ENCODE results near the gene MRPL40.

Gene MRPL40

DNA sequence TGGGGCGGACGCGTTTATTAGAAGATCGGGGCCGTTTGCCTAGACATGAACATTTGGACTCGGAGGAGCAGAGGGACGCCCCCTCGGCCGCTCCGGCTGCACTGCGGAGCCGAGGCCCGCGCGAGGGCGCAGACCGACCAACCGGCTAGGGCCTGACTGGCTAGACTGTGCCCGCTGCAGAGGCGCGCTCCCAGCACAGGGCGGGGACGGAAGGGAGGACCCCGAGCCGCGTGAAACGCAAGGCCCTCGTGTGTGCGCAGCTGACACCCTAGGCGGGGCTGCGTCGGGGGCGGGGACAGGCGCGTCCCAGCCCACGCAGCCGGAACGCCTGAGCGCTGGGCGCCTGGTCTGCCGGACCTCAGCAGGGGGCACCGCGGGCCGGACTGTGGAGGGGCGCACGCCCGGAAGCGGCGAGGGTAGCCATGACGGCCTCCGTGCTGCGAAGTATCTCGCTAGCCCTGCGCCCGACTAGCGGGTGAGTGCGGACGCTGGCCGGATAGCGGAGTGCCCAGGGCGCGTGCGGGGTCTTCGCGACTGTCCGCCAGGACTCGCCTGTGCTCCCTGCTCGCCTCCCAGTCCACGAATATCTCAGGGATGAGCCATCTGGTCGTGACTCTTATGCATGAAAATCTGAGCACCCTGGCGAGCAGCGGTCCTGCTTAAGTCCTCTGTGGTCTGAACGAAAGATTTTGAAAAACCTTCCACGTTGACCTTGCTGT, at the start of gene MRPL40:
Gene MRPL40 (plus strand): TSS at position 413 of the 719 bp plus-strand sequence. CDS start 10 bp downstream, at position 423.
- peak; percentile 93 for DNase-seq

DNA sequence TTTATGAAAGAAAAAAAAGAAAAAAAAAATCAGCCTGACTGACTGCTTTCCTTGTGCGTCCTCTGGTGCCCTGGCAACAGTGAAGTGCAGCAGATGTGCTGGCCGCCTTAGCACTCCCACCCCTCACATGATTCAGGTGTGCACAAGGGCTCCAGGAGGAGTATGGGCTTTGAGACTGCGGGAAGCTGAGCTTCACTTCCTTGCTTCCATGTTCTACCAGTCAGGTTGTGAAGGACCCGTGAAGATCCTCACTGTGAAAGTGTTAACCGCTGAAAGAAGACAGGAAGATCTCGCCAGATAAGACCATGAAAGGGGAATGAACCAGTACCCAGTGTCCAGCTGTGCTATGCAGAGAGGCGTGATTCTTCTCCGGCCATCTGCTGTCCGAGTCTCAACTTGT, 49.1 kb upstream of the MRPL40 start:
- no peak for DNase-seq

DNA sequence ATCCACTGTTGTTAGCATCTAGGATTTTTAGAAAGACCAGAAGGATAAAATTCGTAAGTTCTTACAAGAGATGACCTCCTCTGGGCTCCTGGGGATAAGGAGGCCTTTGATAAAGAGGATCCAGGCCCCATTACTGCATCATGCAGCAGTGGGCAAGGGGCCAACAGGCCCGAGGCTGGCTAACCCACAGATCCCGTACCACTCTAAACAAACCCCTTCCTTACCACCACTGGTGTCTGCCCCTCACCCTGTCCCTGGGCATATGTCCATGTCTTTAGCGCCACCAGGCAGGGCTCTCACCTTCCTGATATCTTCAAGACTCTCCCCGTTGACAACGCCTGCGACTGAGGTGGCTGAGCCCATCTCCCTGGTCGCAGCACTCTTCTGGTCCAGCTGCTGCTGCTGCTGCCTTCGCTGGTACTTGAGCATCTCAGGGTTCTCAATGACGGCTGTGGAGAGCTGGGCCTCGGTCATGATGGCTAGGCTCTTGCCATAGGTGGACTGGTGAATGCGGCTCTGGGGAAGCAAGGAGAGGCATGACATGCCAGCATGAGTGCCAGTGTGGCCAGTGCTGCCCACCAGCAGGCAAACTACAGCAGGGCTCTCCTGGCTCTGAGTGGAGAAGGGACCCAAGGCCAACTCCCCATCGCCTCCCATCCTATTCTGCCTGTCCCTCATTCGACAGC, 47.0 kb upstream of the MRPL40 start:
- DNase-seq: no peak

- DNase-seq: no peak
These were observed 46.1 kb upstream of the MRPL40 start for GRCh38 chr22:19386248-19386647.

GRCh38 chr22:19387038-19387437, 45.3 kb upstream of the MRPL40 start:
- no peak for DNase-seq

DNA sequence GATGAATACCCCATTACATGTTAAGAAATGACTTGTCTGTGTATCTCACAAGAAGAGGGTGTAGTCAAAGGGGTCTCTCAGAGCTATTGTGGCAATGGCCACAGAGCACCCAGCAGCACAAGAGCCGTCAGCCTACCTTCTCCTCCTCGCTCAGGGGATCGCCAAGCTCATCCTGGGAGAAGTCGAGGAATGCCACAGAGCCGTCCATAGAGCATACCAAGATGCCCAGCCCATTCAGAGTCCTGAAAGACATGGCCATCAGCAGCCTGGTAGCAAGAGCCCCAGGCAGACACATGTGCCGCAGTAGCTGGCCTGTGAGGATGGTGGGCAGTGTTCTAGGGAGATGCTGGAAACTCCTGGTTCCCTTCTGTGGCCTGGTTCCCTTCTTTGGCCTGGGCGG, 44.8 kb upstream of the MRPL40 start:
- no peak for DNase-seq

GRCh38 chr22:19393704-19394103, 38.6 kb upstream of the MRPL40 start:
- no peak for DNase-seq

DNA sequence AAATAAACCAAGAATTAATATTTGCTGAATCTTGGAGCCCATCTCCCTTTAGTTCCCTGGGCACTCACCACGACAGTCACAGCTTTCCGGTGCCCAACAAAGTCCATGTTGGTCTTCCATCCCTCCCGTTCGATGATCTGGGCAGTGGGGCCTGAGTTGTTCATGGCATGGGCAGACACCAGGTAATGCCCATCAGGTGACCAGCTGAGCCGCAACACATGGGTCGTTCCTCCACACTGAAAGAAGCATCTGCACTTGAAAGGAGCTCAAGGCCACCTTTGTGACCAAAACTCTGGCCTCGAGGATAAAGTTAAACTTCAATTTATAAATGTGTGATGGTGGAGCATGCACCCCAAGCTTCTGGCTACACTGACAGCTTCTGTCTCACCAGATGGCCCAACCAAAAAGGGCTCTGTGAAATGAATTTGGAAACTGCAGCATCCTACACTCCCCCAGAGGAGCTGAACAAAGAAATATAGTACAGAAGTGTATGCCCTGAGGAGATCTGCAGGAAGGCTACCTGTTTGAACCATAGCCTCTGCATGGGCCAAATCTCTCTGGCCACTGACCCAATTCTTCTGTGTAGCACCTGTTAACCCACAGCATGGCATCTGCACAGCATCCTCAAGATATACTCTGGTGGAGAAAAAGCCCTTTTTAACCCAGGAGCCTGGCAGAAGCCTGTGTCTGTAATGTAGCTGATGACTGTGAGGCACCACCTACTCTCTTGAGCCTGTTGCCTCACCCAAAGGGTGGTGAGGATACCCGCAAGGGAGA, 37.9 kb upstream of the MRPL40 start:
- DNase-seq: no peak

DNA sequence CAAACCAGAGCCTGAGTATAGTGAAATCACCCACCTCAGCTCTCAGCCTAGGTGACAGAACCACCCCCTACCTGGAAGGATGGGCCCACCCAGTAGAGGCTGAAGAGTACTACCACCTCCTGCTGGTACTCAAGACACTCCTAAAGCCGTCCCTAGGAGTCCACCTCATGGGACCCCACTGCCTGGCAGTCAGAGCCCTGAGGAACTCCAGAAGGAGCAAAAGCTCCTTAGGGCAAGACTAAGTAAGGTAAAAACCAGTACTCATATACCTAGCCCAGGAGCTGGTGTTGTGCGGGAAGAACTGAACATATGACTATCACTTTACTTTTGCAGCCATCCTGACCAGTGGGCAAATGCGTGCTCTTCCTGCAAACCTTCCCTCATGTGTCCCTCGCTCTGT, 37.1 kb upstream of the MRPL40 start:
- no peak for DNase-seq

DNA sequence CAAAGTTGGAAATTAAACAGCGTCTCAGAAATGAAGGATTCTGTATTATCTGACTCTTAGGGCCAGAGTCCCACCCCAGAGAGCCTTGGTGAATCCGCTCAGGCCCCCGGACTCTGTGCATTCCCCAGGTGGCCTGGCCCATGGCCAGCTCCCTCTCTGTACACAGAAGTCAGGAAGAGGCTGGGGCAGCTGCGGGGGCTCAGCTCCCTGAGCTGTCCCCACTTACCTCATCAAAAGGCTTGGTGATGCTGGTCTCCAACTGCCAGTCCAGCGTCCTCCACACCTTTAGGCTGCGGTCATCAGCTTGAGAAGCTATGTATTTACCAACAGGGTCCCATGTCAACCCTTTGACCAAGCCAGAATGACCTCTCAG, 35.8 kb upstream of the MRPL40 start:
- DNase-seq: no peak

GRCh38 chr22:19396934-19397733, 35.2 kb upstream of the MRPL40 start:
- no peak for DNase-seq

GRCh38 chr22:19397734-19398104, 34.6 kb upstream of the MRPL40 start:
- DNase-seq: no peak

- DNase-seq: no peak
These were observed 34.1 kb upstream of the MRPL40 start for GRCh38 chr22:19398206-19398605.

- no peak for DNase-seq
These were observed 33.7 kb upstream of the MRPL40 start for GRCh38 chr22:19398652-19399051.

GRCh38 chr22:19400881-19401280, 31.5 kb upstream of the MRPL40 start:
- no peak for DNase-seq

- no peak for DNase-seq
These were observed 30.9 kb upstream of the MRPL40 start for GRCh38 chr22:19401483-19401882.

DNA sequence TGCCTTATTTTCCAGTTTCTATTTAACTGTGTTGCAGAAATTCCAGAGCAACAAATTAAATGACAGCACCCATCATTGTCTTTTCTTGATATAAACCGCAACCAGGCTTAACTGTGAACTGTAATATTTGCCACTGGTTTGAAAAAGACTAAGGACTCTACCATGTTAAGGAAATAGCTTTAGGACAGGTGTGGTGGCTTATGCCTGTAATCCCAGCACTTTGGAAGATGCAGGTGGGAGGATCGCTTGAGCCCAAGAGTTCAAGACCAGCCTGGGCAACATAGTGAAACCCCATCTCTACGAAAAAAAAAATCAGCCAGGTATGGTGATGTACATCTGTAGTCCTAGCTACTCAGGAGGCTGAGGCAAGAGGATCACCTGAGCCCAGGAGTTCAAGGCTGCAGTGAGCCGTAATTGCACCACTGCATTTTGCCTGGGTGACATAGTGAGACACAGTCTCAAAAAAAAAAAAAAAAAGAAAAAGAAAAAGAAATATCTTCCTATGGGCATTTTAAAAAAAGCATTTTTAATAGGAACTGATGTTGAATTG, 29.6 kb upstream of the MRPL40 start:
- DNase-seq: no peak

- no peak for DNase-seq
These were observed 27.7 kb upstream of the MRPL40 start for GRCh38 chr22:19404676-19405075.

GRCh38 chr22:19405133-19405532, 27.2 kb upstream of the MRPL40 start:
- no peak for DNase-seq

DNA sequence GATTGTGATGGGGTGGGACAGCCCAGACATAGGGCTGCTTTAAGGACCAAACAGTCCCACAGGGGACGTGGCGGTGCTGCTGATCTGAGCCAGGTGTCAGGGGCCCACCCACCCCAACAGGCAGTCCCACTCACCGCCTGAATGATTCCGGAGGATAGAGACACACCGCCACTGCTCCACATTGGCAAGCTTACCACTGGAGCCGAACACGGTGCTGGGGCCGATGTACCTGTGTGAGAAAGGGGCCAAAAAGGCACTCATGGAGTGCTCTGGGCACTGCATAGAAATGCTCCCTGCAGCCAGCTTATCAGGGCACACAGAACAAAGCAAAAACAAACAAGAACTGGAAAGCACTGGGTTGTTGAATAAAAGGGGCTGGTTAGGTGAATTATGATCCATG, 26.7 kb upstream of the MRPL40 start:
- DNase-seq: no peak

GRCh38 chr22:19406281-19406811, 26.0 kb upstream of the MRPL40 start:
- no peak for DNase-seq

- DNase-seq: no peak
These were observed 25.5 kb upstream of the MRPL40 start for GRCh38 chr22:19406846-19407245.
